ENCODE data around the gene CEACAM19. TPM values are rescaled to one million over a fixed set of nuclear protein-coding genes. Genes with fewer than 3 reads are reported as not detected.

The CEACAM19 gene
- total and polyA plus RNA-seq, 2 donors (not counting 3 experiments of a cell fraction or from before 2014, with no cell fraction given) = 9.9 to 14.5 TPM

DNA sequence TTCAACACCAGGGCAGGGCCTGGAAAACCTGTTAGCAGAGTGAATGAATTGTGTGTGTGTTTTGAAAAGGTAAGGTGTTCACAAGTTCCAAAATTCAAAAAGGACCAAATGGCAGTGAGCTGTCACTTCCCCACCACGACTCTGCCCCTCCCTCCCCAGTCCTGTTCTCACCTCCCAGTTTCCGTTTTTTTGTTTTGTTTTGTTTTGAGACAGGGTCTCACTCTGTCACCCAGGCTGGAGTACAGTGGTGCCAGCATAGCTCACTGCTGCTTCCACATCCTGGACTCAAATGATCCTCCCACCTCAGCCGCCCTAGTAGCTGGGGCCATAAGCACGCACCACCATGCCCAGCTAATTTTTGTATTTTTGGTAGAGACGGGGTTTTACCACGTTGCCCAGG lies 56.9 kb downstream of the CEACAM19 start:
- CTCF ChIA-PET = interaction anchor here (1.4 to 15.8 kb wide), 4 partner anchors 15 to 56 kb away, joined by 5 to 688 read pairs (median 6); partner anchors contain the start of gene CBLC

More for the DNA sequence above, 56.9 kb downstream of the CEACAM19 start:
- Histone ChIP-seq H3K4me3 (replicated peaks in 1 of 3; ENCODE audit: insufficient read depth in 1 of 3, low read depth in 1 of 3, low read length in 3 of 3) (no peak overlapping the region), H3K36me3 (ENCODE audit: control insufficient read depth in 2 of 2, extremely low read depth in 1 of 2, insufficient read depth in 2 of 2, low read length in 2 of 2) (no peaks in the 10 kb centered on the region), H3K4me2 (ENCODE audit: insufficient read depth, low read length) (no peak overlapping the region), H3K79me2 (ENCODE audit: control insufficient read depth, insufficient read depth, low read length) (no peaks in the 10 kb centered on the region), H3K9me1 (replicated peaks; ENCODE audit: control insufficient read depth, extremely low read depth, insufficient read depth, low read length) (no peaks in the 10 kb centered on the region), H3K9me3 (replicated peaks; ENCODE audit: control insufficient read depth, insufficient read depth, low read length) (no peaks in the 10 kb centered on the region), H2AFZ (ENCODE audit: low read depth, low read length) (no peak overlapping the region), H3K27ac (ENCODE audit: insufficient read depth, low read depth, low read length) (no peak overlapping the region), H3K9ac (replicated peaks; ENCODE audit: extremely low read depth, insufficient read depth, low read length) (no peak overlapping the region), H4K20me1 (replicated peaks; ENCODE audit: control insufficient read depth, extremely low read depth, insufficient read depth, low read length) (no peaks in the 10 kb centered on the region), H3K4me1 (ENCODE audit: control insufficient read depth, extremely low read depth, insufficient read depth, low read length) (peaks cover 19% of the 10 kb centered on the region), H3K27me3 (ENCODE audit: control insufficient read depth in 2 of 2, insufficient read depth in 2 of 2, low read length in 2 of 2) (no peaks in the 10 kb centered on the region)
- no peak for FAIRE-seq
- TF ChIP-seq CTCF (IDR thresholded peaks at IDR 0.05; ENCODE audit: extremely low read depth in 1 of 2, insufficient read depth in 1 of 2, low read depth in 1 of 2, low read length in 2 of 2) (no peak), JUN (IDR thresholded peaks at IDR 0.05; ENCODE audit: borderline replicate concordance, insufficient read depth, insufficient read length, low read depth) (no peak), FOS (IDR thresholded peaks at IDR 0.05; ENCODE audit: borderline replicate concordance, insufficient read depth, low read length) (no peak), GATA2 (IDR thresholded peaks at IDR 0.05; ENCODE audit: insufficient read depth, insufficient read length, low read depth, low read length) (no peak), POLR2AphosphoS5 (IDR thresholded peaks at IDR 0.05; ENCODE audit: insufficient read depth, low read depth, low read length) (no peak), POLR2A (IDR thresholded peaks at IDR 0.05; ENCODE audit: low read depth, low read length) (no peak), EZH2 (IDR thresholded peaks at IDR 0.05; ENCODE audit: borderline replicate concordance, low read depth, low read length, severe bottlenecking) (no peak), MAX (IDR thresholded peaks at IDR 0.05; ENCODE audit: insufficient read depth, insufficient read length) (no peak)
- intact Hi-C loops (cut with micrococcal nuclease) = no loop called here
- POLR2A ChIA-PET = interaction anchor here (0.7 kb wide), 1 partner anchor 77 kb away, joined by 3 read pairs; no protein-coding TSS in a partner anchor
- no peak for DNase-seq (ENCODE audit: low read depth, low spot score)
- dilution Hi-C loops (cut with MboI; ENCODE audit: extremely low pct_ligation_motif_present, low sequenced_read_pairs) = no loop called here
- no TSS peak for BruUV-seq (replicated peaks)
